ENCODE data around the gene DRICH1.
"Not testable (repeated sequence)": the region's sequence is repeated elsewhere in the genome, so short reads cannot be mapped to it uniquely, and the experiment has no call there.

DRICH1 gene

DNA sequence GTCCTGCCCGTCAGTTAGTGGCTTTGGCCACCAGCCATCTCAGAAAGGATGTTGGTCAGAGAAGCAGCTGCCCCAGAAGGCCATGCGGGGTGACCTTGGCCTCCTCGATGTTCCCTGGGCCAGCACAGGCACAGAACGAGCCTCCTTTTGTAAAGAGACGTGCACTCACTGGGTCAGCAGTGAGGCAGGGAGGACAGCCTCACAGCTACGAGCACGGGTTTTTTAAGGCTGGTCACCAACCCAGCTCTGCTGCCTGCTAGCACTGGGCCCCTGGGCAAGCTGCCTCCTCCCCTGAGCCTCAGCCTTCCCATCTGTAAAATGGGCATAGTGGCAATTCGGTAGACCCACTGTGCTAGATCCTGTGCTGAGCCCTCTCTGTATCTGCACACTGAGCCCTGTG lies 62.8 kb downstream of the DRICH1 start:
- no peak for DNase-seq (ENCODE audit: low spot score)

DNA sequence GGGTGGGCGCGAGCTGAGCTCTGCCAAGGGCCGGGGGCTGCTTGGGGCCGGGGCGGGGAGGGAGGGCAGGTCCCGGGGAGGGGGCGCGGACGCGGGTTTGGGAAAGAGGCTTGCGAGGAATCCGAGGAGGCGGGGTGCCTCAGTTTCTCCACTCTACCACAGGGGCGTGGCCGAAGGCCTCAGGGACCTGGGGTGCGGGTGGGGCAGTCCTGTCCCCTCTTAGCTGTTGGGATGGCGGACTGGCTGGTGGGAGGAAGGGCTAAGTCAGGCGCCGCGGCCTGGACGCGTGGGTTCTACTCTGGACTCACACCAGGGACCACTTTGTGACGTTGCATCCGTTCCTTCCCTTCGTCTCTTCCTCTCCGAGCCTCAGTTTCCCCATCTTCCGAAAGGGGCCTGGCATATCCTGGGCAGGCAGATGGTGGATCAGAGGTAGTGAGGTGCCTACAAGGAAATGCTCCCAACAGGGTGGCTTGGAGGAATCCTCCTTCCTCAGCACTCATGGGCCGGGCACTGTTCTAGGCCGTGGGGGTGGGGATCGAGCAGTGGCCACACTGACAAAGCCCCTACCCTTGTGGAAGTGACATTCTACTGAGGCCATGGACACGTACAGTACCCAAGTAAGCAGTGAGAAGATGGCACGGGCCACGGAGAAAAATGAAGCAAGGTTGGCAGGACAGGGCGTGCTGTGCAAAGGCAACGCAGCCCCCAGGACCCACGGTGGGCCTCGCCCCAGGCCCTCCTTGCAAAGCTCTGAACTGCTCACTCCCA lies 65.2 kb downstream of the DRICH1 start:
- no peak for DNase-seq (ENCODE audit: low spot score)

DNA sequence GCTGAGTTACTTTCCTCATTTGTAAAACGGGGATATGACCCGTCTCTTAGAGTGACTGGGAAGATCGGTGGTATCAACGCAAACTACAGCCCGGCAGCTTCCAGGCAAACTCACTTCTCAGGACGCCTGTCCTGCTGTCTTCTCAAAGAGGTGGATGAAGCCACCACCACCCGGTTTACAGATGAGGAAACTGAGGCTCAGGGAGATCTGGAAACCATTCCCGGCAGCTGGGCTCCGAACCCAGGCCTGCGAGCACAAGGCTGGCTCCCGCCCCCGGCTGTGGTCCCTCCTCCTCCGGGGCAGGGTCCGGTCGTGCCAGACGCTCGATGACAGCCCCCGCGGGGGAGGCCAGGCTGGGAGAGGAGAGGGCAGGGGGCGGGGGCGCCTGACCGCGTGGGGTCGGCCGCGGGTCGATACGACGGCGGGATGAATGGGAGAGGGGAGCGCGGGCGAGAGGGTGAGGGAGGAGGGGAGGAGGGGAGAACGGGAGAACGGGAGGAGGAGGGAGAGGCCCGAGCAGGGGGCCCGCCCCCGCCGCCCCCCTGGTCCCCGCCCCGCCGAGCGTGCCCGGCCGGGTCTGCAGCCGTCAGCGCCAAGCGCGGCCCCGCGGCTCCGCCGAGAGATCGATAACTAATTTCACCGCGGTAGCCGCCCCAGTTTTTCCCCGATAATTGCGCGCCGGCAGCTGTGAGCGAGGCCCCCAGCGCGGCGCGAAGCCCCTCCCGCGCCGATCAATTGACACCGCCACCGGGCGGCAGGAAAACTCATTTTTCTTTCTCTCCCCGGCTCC lies 66.0 kb downstream of the DRICH1 start:
- no peak for DNase-seq (ENCODE audit: low spot score)

DNA sequence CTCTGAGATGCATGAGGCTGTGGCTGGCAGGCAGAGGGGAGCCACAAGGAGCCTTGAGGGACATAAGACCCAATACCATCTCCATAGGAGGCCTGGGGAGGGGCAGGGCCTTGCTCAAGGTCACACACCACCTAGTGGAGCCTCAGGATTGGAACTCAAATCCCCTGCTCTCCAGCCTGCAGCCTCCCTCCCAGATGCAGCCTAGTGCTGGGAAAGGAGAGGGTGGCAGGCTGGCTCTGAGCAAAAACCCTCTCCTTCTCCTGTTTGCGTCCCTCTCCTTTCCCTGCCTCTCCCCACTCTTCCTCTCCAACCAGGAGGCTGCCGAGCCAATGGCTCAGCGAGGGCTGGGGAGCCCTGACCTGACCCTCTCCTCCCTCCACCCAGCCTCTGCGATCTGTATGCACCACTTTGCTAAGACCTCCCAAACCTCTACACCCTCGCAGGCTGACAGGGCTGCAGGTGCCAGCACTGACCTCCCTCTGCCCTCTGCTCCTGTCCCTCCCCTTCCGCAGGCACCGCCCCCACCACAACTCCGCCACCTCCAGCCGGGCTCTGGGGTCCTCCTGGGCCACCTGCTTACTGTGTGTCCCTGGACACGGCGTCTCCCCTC lies 66.7 kb downstream of the DRICH1 start:
- DNase-seq (ENCODE audit: low spot score) = no peak

DNA sequence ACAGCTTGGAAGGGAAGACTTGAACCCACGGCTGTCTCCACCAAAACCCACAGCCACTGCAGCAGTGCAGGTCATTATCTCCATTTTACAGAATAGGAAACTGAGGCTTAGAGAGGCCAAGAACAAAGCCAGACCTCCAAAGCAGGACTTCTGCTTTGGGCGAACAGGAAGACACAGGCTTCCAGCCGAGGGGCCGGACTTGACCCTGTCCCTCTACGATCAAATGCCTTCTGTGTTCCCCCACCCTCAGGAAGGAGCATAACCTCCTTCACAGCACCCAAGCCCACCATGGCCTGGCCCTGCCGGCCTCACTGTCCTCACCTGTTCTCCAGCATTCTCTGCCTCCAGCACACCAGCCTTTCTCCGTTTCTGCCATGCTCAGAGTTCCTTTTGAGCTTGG lies 67.8 kb downstream of the DRICH1 start:
- DNase-seq (ENCODE audit: low spot score) = no peak

DNA sequence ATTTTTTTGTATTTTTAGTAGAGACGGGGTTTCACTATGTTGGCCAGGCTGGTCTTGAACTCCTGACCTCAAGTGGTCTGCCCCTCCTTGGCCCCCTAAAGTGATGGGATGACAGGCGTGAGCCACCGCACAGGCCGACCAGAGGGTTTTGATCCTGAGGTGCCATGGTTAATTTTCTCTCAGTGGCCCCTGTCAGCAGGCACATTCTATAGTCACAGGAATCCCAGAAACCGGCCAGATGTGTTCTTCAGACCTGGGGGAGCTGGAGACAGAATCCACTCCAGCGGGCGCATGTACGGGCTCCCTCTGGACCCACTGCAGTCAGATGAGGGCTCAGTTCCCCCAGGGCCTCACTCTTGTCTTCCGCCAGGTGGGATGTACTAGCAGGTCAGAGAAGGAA lies 69.0 kb downstream of the DRICH1 start:
- DNase-seq (ENCODE audit: low spot score) = no peak

DNA sequence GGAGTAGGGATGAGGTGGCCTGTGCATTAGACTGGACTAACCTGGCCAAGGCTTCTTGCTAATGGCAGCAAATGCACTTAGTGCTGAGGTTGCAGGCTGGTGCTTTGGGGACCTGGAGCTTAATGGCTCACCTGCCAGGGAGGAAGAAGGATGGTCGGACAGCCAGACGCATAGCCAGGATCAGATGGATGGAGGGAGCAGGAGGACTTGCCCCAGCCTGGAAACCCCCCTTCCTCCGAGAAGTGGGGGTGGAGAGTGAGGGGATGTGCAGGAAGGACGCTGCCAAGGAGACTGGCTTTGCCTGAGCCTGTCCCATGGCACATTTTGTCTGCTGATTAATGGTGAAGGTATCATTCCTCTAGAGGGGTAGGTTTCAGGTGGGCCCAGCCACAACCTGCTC lies 69.9 kb downstream of the DRICH1 start:
- DNase-seq (ENCODE audit: low spot score) = no peak

DNA sequence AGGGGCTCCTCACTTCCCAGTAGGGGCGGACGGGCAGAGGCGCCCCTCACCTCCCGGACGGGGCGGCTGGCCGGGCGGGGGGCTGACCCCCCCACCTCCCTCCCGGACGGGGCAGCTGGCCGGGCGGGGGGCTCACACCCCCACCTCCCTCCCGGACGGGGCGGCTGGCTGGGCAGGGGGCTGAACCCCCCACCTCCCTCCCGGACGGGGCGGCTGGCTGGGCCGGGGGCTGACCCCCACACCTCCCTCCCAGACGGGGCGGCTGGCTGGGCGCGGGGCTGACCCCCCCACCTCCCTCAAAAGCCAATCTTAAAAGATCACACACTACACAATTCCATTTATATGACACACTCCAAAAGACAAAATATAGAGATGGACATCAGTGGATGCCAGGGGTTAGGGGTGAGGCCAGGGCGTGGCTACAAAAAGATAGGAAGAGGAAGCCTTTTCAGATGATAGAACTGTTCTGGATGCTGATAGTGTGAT lies 71.1 kb downstream of the DRICH1 start:
- DNase-seq (ENCODE audit: low spot score) = not testable (repeated sequence)

DNA sequence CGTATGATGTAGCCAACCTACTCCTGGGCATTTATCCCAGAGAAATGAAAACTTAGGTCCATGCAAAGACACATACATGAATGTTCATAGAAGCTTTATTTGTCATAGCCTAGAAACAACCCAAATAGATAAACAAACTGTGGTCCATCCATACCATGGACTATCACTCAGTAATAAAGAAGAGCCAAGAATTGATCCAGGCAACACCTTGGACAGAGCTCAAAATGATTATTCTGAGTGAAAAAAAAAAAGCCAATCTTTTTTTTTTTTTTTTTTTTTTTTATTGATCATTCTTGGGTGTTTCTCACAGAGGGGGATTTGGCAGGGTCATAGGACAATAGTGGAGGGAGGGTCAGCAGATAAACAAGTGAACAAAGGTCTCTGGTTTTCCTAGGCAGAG lies 71.9 kb downstream of the DRICH1 start:
- not testable (repeated sequence) for DNase-seq (ENCODE audit: low spot score)

Measured in globus pallidus (tissue), 1 donor.